ENCODE measurements around the gene COX20.

The COX20 gene

GRCh38 chr1:244849189-244849866, 13.9 kb downstream of the COX20 start:
- Histone ChIP-seq H3K9me3 (ENCODE audit: low read length) (no peaks in the 10 kb centered on the region), H3K36me3 (ENCODE audit: insufficient read depth, low read length) (peaks cover 97% of the 10 kb centered on the region), H3K4me3 (ENCODE audit: low read length) (no peak overlapping the region), H2AFZ (ENCODE audit: low read depth, low read length) (no peak overlapping the region), H3K4me1 (ENCODE audit: insufficient read depth, low read length) (no peaks in the 10 kb centered on the region), H3K27me3 (ENCODE audit: insufficient read depth, low read length) (no peaks in the 10 kb centered on the region)

- no peak overlapping the region for H3K4me3 ChIP-seq (ENCODE audit: low read length)
- H3K4me1 ChIP-seq (ENCODE audit: insufficient read depth, low read length) = no peaks in the 10 kb centered on the region
- H3K36me3 ChIP-seq (ENCODE audit: insufficient read depth, low read length) = peaks cover 97% of the 10 kb centered on the region
- no peak overlapping the region for H2AFZ ChIP-seq (ENCODE audit: low read depth, low read length)
- H3K27me3 ChIP-seq (ENCODE audit: insufficient read depth, low read length) = no peaks in the 10 kb centered on the region
- H3K9me3 ChIP-seq (ENCODE audit: low read length) = no peaks in the 10 kb centered on the region
These were observed 14.8 kb downstream of the COX20 start for GRCh38 chr1:244850099-244850852.

- peaks cover 2% of the 10 kb centered on the region for H3K4me1 ChIP-seq (ENCODE audit: insufficient read depth, low read length)
These were observed 15.4 kb downstream of the COX20 start for GRCh38 chr1:244850896-244851295.

GRCh38 chr1:244851546-244852231, 16.2 kb downstream of the COX20 start:
- Histone ChIP-seq H3K4me1 (ENCODE audit: insufficient read depth, low read length) (peaks cover 2% of the 10 kb centered on the region), H3K4me3 (ENCODE audit: low read length) (no peak overlapping the region), H3K9me3 (ENCODE audit: low read length) (no peaks in the 10 kb centered on the region), H2AFZ (ENCODE audit: low read depth, low read length) (no peak overlapping the region), H3K27me3 (ENCODE audit: insufficient read depth, low read length) (no peaks in the 10 kb centered on the region), H3K36me3 (ENCODE audit: insufficient read depth, low read length) (peaks cover 98% of the 10 kb centered on the region)

More at GRCh38 chr1:244850896-244851295, 15.4 kb downstream of the COX20 start:
- Histone ChIP-seq H3K9me3 (ENCODE audit: low read length) (no peaks in the 10 kb centered on the region), H3K27me3 (ENCODE audit: insufficient read depth, low read length) (no peaks in the 10 kb centered on the region), H3K4me3 (ENCODE audit: low read length) (no peak overlapping the region), H3K36me3 (ENCODE audit: insufficient read depth, low read length) (peaks cover 98% of the 10 kb centered on the region), H2AFZ (ENCODE audit: low read depth, low read length) (no peak overlapping the region)

- no peak overlapping the region for H3K4me3 ChIP-seq (ENCODE audit: low read length)
- H3K36me3 ChIP-seq (ENCODE audit: insufficient read depth, low read length) = peaks cover 98% of the 10 kb centered on the region
- H2AFZ ChIP-seq (ENCODE audit: low read depth, low read length) = no peak overlapping the region
- peaks cover 2% of the 10 kb centered on the region for H3K4me1 ChIP-seq (ENCODE audit: insufficient read depth, low read length)
- H3K9me3 ChIP-seq (ENCODE audit: low read length) = no peaks in the 10 kb centered on the region
- no peaks in the 10 kb centered on the region for H3K27me3 ChIP-seq (ENCODE audit: insufficient read depth, low read length)
These were observed 17.2 kb downstream of the COX20 start for GRCh38 chr1:244852694-244853093.

GRCh38 chr1:244854166-244854565, 18.7 kb downstream of the COX20 start:
- Histone ChIP-seq H3K4me1 (ENCODE audit: insufficient read depth, low read length) (peaks cover 4% of the 10 kb centered on the region), H2AFZ (ENCODE audit: low read depth, low read length) (no peak overlapping the region), H3K36me3 (ENCODE audit: insufficient read depth, low read length) (peaks cover 98% of the 10 kb centered on the region), H3K27me3 (ENCODE audit: insufficient read depth, low read length) (no peaks in the 10 kb centered on the region), H3K4me3 (ENCODE audit: low read length) (no peak overlapping the region), H3K9me3 (ENCODE audit: low read length) (no peaks in the 10 kb centered on the region)

GRCh38 chr1:244854865-244855578, 19.6 kb downstream of the COX20 start:
- H3K9me3 ChIP-seq (ENCODE audit: low read length) = no peaks in the 10 kb centered on the region
- H2AFZ ChIP-seq (ENCODE audit: low read depth, low read length) = no peak overlapping the region
- peaks cover 99% of the 10 kb centered on the region for H3K36me3 ChIP-seq (ENCODE audit: insufficient read depth, low read length)
- H3K4me1 ChIP-seq (ENCODE audit: insufficient read depth, low read length) = peaks cover 10% of the 10 kb centered on the region
- H3K27me3 ChIP-seq (ENCODE audit: insufficient read depth, low read length) = no peaks in the 10 kb centered on the region
- H3K4me3 ChIP-seq (ENCODE audit: low read length) = no peak overlapping the region

GRCh38 chr1:244857761-244858160, 22.3 kb downstream of the COX20 start:
- H2AFZ ChIP-seq (ENCODE audit: low read depth, low read length) = no peak overlapping the region
- no peaks in the 10 kb centered on the region for H3K27me3 ChIP-seq (ENCODE audit: insufficient read depth, low read length)
- no peaks in the 10 kb centered on the region for H3K9me3 ChIP-seq (ENCODE audit: low read length)
- peaks cover 28% of the 10 kb centered on the region for H3K4me1 ChIP-seq (ENCODE audit: insufficient read depth, low read length)
- H3K36me3 ChIP-seq (ENCODE audit: insufficient read depth, low read length) = peaks cover 97% of the 10 kb centered on the region
- H3K4me3 ChIP-seq (ENCODE audit: low read length) = no peak overlapping the region

- Histone ChIP-seq H3K4me1 (ENCODE audit: insufficient read depth, low read length) (peaks cover 28% of the 10 kb centered on the region), H2AFZ (ENCODE audit: low read depth, low read length) (no peak overlapping the region), H3K4me3 (ENCODE audit: low read length) (no peak overlapping the region), H3K27me3 (ENCODE audit: insufficient read depth, low read length) (no peaks in the 10 kb centered on the region), H3K9me3 (ENCODE audit: low read length) (no peaks in the 10 kb centered on the region), H3K36me3 (ENCODE audit: insufficient read depth, low read length) (peaks cover 91% of the 10 kb centered on the region)
These were observed 22.9 kb downstream of the COX20 start for GRCh38 chr1:244858357-244858756.

GRCh38 chr1:244860078-244860477, 24.6 kb downstream of the COX20 start:
- Histone ChIP-seq H3K4me1 (ENCODE audit: insufficient read depth, low read length) (peaks cover 28% of the 10 kb centered on the region), H3K9me3 (ENCODE audit: low read length) (no peaks in the 10 kb centered on the region), H3K4me3 (ENCODE audit: low read length) (peak overlapping the region; percentile 85), H3K27me3 (ENCODE audit: insufficient read depth, low read length) (no peaks in the 10 kb centered on the region), H3K36me3 (ENCODE audit: insufficient read depth, low read length) (peaks cover 74% of the 10 kb centered on the region), H2AFZ (ENCODE audit: low read depth, low read length) (no peak overlapping the region)

- no peaks in the 10 kb centered on the region for H3K9me3 ChIP-seq (ENCODE audit: low read length)
- H3K27me3 ChIP-seq (ENCODE audit: insufficient read depth, low read length) = no peaks in the 10 kb centered on the region
- H2AFZ ChIP-seq (ENCODE audit: low read depth, low read length) = no peak overlapping the region
- H3K4me3 ChIP-seq (ENCODE audit: low read length) = peak overlapping the region; percentile 85
- peaks cover 64% of the 10 kb centered on the region for H3K36me3 ChIP-seq (ENCODE audit: insufficient read depth, low read length)
- peaks cover 32% of the 10 kb centered on the region for H3K4me1 ChIP-seq (ENCODE audit: insufficient read depth, low read length)
These were observed 25.6 kb downstream of the COX20 start for GRCh38 chr1:244860914-244861610.

GRCh38 chr1:244861683-244862082, 26.2 kb downstream of the COX20 start:
- Histone ChIP-seq H3K4me1 (ENCODE audit: insufficient read depth, low read length) (peaks cover 38% of the 10 kb centered on the region), H3K9me3 (ENCODE audit: low read length) (no peaks in the 10 kb centered on the region), H3K4me3 (ENCODE audit: low read length) (peak overlapping the region; percentile 85), H3K27me3 (ENCODE audit: insufficient read depth, low read length) (no peaks in the 10 kb centered on the region), H2AFZ (ENCODE audit: low read depth, low read length) (no peak overlapping the region), H3K36me3 (ENCODE audit: insufficient read depth, low read length) (peaks cover 58% of the 10 kb centered on the region)
